Activated CD4-positive, CD25-positive, alpha-beta regulatory T cell treated with anti-CD3 and anti-CD28 coated beads, Interleukin-2, amount 50 U/mL, for 24 hours (primary cell): ENCODE results near the gene LRRC52.
"Not testable (repeated sequence)": the region's sequence is repeated elsewhere in the genome, so short reads cannot be mapped to it uniquely, and the experiment has no call there.

Source experiments
- ATAC-seq, 2 donors: fragments of 150-1000 bp; cut with Tn5 transposase; one replicate each; pipeline ENCODE4 v1.10.0; 2021; ENCODE audit warnings: mild to moderate bottlenecking in 1 of 2, moderate library complexity in 1 of 2

Gene LRRC52

DNA sequence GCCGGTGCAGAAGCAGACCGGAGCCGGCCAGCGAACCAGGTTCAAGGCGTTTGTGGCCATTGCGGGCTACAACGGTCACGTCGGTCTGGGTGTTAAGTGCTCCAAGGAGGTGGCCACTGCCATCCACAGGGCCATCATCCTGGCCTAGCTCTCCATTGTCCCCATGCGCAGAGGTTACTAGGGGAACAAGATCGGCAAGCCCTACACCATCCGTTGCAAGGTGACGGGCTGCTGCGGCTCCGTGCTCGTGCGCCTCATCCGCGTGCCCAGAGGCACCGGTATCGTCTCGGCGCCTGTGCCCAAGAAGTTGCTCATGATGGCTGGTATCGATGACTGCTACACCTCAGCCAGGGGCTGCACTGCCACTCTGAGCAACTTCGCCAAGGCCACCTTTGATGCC is 38.1 kb downstream of the LRRC52 start:
- ATAC-seq: no peak

DNA sequence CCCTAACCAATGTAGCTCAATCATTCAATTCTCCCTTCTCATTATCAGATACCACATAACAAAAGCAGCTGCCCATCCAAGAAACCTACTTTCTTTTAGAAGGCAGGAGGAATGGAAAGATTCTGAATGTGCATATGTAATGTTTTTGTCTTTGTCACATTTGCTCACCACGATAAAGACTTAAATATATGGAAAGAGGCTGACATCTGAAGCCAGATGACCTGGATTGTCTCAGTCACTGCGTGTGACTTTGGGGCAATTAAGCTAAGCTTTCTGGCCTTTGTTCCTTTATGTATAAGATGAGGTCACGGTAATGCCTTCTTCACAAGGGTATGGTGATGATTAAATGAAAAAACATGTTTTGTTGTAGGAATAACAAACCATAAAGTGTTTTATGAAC is 42.6 kb downstream of the LRRC52 start:
- no peak for ATAC-seq

- not testable (repeated sequence) for ATAC-seq
Observed at GRCh38 chr1:165591391-165591790, 47.6 kb downstream of the LRRC52 start.

- ATAC-seq: peak in 1 of 2 donors; percentile 26
Observed at GRCh38 chr1:165592945-165593823, 49.4 kb downstream of the LRRC52 start.

DNA sequence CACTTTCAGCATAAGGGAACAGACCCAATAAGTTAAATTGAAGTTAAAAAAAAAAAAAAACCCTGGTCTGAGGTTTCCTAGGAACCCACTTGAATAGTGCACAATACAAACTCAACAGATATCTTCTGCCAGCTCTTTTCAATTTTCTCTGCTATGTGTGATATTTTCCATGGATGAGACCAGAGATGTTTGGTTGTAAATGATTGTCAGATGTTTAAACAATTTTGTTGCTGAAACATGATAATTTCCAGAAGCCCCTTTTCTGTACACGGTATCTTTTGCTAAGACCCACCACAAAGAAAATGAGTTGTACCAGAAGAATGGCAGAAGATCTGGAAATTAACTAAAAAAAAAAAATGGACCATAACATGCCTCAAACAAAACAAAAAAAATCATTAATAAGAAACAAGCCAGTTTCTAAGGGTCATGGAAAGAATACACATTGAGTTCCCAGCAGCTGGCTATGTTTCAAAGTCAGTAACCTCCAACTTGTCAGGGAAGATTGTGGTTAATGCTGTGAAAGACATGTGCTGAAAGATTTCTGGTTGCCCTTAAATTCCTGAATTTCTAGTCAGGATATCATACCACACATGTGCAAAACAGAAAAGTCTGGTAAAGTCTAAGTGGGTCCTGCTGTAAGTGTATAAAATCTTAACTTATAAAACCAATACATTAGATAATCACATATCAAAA is 51.6 kb downstream of the LRRC52 start:
- ATAC-seq: no peak

- peak; percentile 95 to 99 for ATAC-seq
Observed at GRCh38 chr1:165597883-165598675, 54.3 kb downstream of the LRRC52 start.

DNA sequence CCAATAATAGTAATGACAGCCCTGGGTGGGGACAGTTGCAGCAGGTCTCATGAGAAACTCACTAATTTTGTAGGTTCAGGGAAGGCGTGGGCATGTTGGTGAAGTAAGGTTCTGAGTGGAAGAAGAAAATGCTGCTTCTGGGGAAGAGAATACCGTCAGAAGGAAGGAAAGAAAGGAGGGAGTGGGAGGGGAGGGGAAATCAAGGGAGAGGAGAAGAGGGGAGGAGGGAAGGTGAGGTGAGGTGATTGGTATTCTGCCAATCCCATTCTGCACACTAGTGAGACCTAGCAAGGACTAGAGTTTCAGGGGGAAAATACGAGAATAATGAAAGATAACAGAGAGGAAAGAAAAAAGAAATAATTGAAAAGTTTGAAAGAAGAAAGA is 54.9 kb downstream of the LRRC52 start:
- ATAC-seq: no peak

GRCh38 chr1:165600793-165601192 is 57.0 kb downstream of the LRRC52 start:
- ATAC-seq: no peak

DNA sequence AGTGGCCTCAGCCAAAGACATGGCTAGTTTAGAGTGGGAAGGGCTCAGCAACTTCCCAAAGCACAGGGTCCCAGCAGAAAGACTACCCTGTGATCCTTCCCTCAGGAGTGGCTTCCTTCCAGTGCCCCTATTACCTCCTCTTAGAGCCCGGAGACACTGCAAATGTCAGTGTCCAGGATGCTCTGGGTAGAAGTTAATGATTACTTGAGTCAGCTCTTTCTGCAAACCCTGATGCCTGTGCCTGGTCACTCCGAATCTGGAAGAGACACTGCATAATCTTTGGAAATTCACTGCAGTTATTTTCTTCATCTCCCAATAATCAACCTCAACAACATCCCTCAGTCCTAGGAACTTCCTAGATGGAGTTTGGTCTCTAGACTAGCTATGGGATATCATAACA is 60.0 kb downstream of the LRRC52 start:
- no peak for ATAC-seq

- no peak for ATAC-seq
Observed at GRCh38 chr1:165605246-165605645, 61.4 kb downstream of the LRRC52 start.

DNA sequence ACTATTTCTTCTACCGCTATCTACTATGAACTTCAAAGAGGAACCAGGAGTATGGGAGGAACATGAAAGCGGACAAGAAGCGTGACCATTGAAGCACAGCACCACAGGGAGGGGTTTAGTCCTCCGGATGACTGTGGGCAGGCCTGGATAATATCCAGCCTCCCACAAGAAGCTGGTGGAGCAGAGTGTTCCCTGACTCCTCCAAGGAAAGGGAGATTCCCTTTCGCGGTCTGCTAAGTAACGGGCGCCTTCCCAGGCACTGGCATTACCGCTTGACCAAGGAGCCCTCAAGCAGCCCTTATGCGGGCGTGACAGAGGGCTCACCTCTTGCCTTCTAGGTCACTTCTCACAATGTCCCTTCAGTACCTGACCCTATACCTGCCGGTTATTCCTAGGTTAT is 62.9 kb downstream of the LRRC52 start:
- not testable (repeated sequence) for ATAC-seq

- ATAC-seq: no peak
Observed at GRCh38 chr1:165610866-165611265, 67.1 kb downstream of the LRRC52 start.

GRCh38 chr1:165612062-165612461 is 68.3 kb downstream of the LRRC52 start:
- no peak for ATAC-seq
